HPDE6-E6E7 (cell line): ENCODE measurements around the gene CCDC77.

Source experiments
- DNase-seq: peaks from one replicate; pipeline ENCODE4 v3.0.0; 2011; ENCODE audit warnings: missing footprints; ENCODE audit errors: extremely low spot score

The CCDC77 gene

DNA sequence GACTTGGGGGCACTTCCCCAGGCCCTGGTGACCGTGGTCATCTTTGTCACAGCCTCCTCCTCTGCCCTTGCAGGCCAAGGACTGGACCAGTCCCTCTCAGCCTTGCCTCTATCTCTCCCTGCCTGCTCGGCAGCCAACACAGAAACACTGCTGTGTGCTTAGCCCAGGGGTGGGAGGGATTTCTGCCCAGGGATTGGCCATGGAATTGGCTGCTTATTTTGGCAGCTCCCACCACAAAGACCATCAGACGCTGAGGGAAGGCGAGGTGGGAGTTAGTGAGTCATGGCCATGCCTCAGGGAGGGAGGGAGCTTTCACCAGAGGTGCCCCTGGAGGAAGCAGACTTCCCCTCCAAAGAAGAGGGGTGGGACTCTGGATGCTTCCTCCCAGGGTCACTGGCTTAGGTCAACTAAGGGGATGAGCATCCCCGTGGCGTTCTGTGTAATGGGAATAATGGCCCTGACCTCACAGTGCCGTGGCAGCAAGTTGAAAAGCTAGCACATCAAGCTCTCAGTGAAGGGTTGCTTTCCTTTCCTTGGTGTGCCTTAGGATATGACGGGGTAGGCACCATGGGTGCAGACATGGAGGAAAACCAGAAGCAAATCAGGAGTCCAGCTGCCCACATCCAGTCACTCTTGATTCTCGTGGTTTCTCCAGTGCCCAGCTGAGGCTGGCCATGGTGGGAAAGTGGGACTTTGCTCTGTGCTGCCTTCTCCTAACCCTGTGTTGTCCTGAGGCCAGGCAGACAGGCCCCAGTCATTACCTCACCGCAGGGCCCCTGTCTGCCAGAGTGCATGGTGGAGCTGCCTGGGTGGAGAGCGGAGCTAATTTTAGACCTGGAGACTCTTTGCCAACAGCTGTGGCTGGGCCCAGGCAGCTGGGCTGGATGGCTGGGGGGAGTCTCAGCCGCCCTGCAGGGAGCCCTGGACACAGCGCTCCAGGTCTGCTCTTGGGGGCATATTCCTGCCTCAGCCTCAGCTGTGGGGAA, 79.7 kb downstream of the CCDC77 start:
- DNase-seq = no peak

DNA sequence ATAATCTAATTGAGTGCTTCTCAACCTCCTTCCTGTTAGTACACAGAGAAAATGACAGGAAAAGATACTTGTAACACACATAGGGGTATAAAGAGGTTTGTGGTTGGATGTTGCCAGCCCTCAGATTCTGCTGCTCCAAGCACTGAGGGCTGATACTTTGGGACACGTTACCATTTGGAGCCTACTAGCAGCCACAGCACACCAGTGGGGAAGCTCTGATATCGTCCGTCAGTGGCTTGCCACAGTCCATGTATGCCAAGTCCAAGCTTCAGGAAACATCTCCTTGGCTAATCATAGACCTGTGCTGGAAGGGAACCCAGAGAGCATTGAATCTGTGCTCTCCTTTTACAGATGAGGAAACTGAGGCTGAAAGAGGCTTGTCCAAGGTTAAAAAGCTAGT, 80.6 kb downstream of the CCDC77 start:
- no peak for DNase-seq

DNA sequence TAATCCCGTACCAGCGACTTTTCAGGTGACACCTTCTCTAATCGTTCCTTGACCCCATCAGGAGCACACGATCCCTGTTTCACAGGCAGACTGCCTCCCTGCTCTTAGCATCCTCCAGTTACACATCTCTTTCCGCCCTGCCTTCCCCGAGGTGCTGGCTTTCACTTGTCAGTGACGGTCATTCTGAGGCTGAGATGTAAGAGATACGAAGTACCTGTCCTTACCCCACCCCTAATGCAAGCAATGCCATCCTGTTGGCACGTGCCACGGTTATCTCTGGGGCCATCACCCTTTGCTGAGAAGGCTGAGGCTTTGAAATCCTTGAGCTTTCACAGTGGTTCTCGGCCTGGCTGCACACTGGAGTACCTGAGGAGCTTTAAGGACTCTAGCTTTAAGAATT, 82.7 kb downstream of the CCDC77 start:
- DNase-seq = no peak

DNA sequence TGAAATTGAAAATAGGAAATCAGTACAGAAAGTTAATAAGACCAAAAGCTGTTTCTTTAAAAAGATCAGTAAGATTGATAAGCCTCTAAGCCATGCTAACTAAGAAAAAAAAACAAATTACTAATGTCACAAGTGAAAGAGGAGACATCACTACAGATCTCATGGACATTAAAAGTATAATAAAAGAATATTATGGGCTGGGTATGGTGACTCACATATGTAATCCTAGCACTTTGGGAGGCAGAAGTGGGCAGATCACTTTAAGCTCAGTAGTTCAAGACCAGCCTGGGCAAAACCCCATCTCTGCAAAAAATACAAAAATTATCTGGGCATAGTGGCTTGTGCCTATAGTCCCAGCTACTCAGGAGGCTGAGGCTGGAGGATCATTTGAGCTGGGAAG, 88.8 kb downstream of the CCDC77 start:
- no peak for DNase-seq
